Endothelial cell of umbilical vein (primary cell): ENCODE measurements around the gene EFNA5. TPM values are rescaled to one million over a fixed set of nuclear protein-coding genes. Genes with fewer than 3 reads are reported as not detected.

Source experiments
- BruUV-seq: library from RNA; stranded (reverse); fragments of 400-500 nt; replicated peaks from 2 replicates; lab custom pipeline; 2021; lab: Mats Ljungman, UMichigan
- CTCF ChIA-PET: fragments of 300-600, 350-600 bp; sonication (Branson Sonifier 250); formaldehyde crosslinking; loops from one replicate; lab custom pipeline; 2021; ENCODE audit warnings: antibody characterized with exemption, inconsistent platforms; lab: Charles Lee
- POLR2A ChIA-PET: fragments of 300-600, 350-600 bp; sonication (Branson Sonifier 250); formaldehyde crosslinking; loops from one replicate; lab custom pipeline; 2021; ENCODE audit warnings: antibody characterized with exemption, inconsistent platforms; lab: Charles Lee
- DNase-seq: peaks from one replicate; pipeline ENCODE4 v3.0.0-alpha.2; 2011; ENCODE audit warnings: low read depth, low spot score
- FAIRE-seq: peaks from 2 replicates; lab custom pipeline; 2011; peaks lifted over from hg19 to GRCh38; lab: Jason Lieb, UNC
- H2AFZ ChIP-seq: 2 replicates; pipeline ENCODE4 v1.6.0; 2012; ENCODE audit warnings: low read depth, low read length, control low read depth, inconsistent platforms
- H3K27ac ChIP-seq: 2 replicates; pipeline ENCODE4 v1.5.1; 2011; ENCODE audit warnings: low read depth, mild to moderate bottlenecking, control low read depth, low read length, moderate library complexity; ENCODE audit not compliant: insufficient read depth
- H3K27me3 ChIP-seq, 2 experiments: 2 replicates each; pipeline versions ENCODE4 v1.6.0 to v1.6.1; 2011; ENCODE audit warnings: low read length in 2 of 2, mixed read lengths in 1 of 2; ENCODE audit not compliant: control insufficient read depth in 2 of 2, insufficient read depth in 2 of 2
- H3K36me3 ChIP-seq, 2 experiments: 2 replicates in 1 of 2; 3 replicates in 1 of 2; pipeline ENCODE4 v1.5.1; 2011; ENCODE audit warnings: low read length in 2 of 2, mild to moderate bottlenecking in 1 of 2, moderate library complexity in 1 of 2; ENCODE audit not compliant: control insufficient read depth in 2 of 2, insufficient read depth in 2 of 2; ENCODE audit errors: extremely low read depth in 1 of 2
- H3K4me1 ChIP-seq: 3 replicates; pipeline ENCODE4 v1.5.1; 2011; ENCODE audit warnings: mild to moderate bottlenecking, low read length; ENCODE audit not compliant: control insufficient read depth, insufficient read depth; ENCODE audit errors: extremely low read depth
- H3K4me2 ChIP-seq: 2 replicates; pipeline ENCODE4 v1.6.1; 2011; ENCODE audit warnings: low read length, control low read depth, mixed read lengths; ENCODE audit not compliant: insufficient read depth
- H3K4me3 ChIP-seq, 3 experiments: fragments of 200-600 bp in 1 of 3; sonication (generic), shearing (Covaris generic) in 1 of 3; replicated peaks in 1 of 3; 2 replicates each; pipeline ENCODE4 v1.5.1; 2011 to 2016; ENCODE audit warnings: control low read depth in 3 of 3, low read length in 3 of 3, mild to moderate bottlenecking in 2 of 3, inconsistent platforms in 1 of 3, low read depth in 1 of 3, moderate library complexity in 1 of 3; ENCODE audit not compliant: insufficient read depth in 1 of 3
- H3K79me2 ChIP-seq: 2 replicates; pipeline ENCODE4 v1.6.0; 2012; ENCODE audit warnings: low read length, inconsistent platforms; ENCODE audit not compliant: control insufficient read depth, insufficient read depth
- H3K9ac ChIP-seq: replicated peaks from 2 replicates; pipeline ENCODE3; 2011; ENCODE audit warnings: low read length, control low read depth; ENCODE audit not compliant: insufficient read depth; ENCODE audit errors: extremely low read depth
- H3K9me1 ChIP-seq: replicated peaks from 3 replicates; pipeline ENCODE4 v1.6.0; 2011; ENCODE audit warnings: mild to moderate bottlenecking, low read length; ENCODE audit not compliant: control insufficient read depth, insufficient read depth; ENCODE audit errors: extremely low read depth
- H3K9me3 ChIP-seq: replicated peaks from 2 replicates; pipeline ENCODE4 v1.5.1; 2012; ENCODE audit warnings: low read length, inconsistent platforms; ENCODE audit not compliant: control insufficient read depth, insufficient read depth
- H4K20me1 ChIP-seq: replicated peaks from 2 replicates; pipeline ENCODE3; 2011; ENCODE audit warnings: mild to moderate bottlenecking, low read length; ENCODE audit not compliant: control insufficient read depth, insufficient read depth; ENCODE audit errors: extremely low read depth
- CTCF ChIP-seq, 2 donors: IDR thresholded peaks; 1 replicate in 1 of 2; 2 replicates in 1 of 2; pipeline ENCODE4 v1.5.1; 2011; ENCODE audit warnings: low read length in 2 of 2, mild to moderate bottlenecking in 2 of 2, moderate library complexity in 2 of 2, control low read depth in 1 of 2, inconsistent platforms in 1 of 2, low read depth in 1 of 2; ENCODE audit not compliant: insufficient read depth in 1 of 2; ENCODE audit errors: extremely low read depth in 1 of 2
- EZH2 ChIP-seq: IDR thresholded peaks from 2 replicates; pipeline ENCODE4 v1.6.1; 2012; ENCODE audit warnings: borderline replicate concordance, low read depth, mild to moderate bottlenecking, moderate library complexity, low read length, inconsistent platforms; ENCODE audit not compliant: severe bottlenecking
- FOS ChIP-seq: IDR thresholded peaks from 2 replicates; pipeline ENCODE4 v1.6.1; 2011; ENCODE audit warnings: mild to moderate bottlenecking, low read length, moderate library complexity, borderline replicate concordance; ENCODE audit not compliant: insufficient read depth
- GATA2 ChIP-seq: IDR thresholded peaks from 2 replicates; pipeline ENCODE4 v1.7.0; 2011; ENCODE audit warnings: low read depth, mild to moderate bottlenecking, moderate library complexity, mixed read lengths, low read length; ENCODE audit not compliant: insufficient read length, insufficient read depth
- JUN ChIP-seq: IDR thresholded peaks from 2 replicates; pipeline ENCODE4 v1.6.1; 2011; ENCODE audit warnings: borderline replicate concordance, low read depth; ENCODE audit not compliant: insufficient read length, insufficient read depth
- MYC ChIP-seq: IDR thresholded peaks from one replicate; pipeline ENCODE4 v1.6.1; 2011; ENCODE audit warnings: mild to moderate bottlenecking, low read depth, low read length
- POLR2A ChIP-seq: IDR thresholded peaks from 2 replicates; pipeline ENCODE4 v1.6.1; 2012; ENCODE audit warnings: low read depth, mild to moderate bottlenecking, control low read depth, low read length
- POLR2AphosphoS5 ChIP-seq: IDR thresholded peaks from 2 replicates; pipeline ENCODE4 v1.6.1; 2012; ENCODE audit warnings: low read depth, mild to moderate bottlenecking, control low read depth, low read length, moderate library complexity; ENCODE audit not compliant: insufficient read depth
- dilution Hi-C: fragments of 300-500 bp; cut with MboI; formaldehyde crosslinking; loops from one replicate; pipeline ENCODE4 v1.15.0; 2019; ENCODE audit warnings: low sequenced_read_pairs; ENCODE audit not compliant: extremely low pct_ligation_motif_present
- intact Hi-C: fragments of 100-400 bp; cut with micrococcal nuclease; formaldehyde crosslinking; loops from one replicate; pipeline ENCODE4 v1.10.0; 2022
- polyA plus RNA-seq, 4 experiments: library from polyadenylated mRNA; depleted of rRNA in 3 of 4; stranded (reverse) in 3 of 4; unstranded in 1 of 4; fragments of >200 nt; gene quantifications; 2 replicates each; pipeline versions ENCODE4 v1.2.1 to v1.2.3, GENCODE V29; 2011 to 2012; ENCODE audit warnings: missing spikeins in 1 of 4
- total RNA-seq: library from RNA; stranded (reverse); gene quantifications from 2 replicates; pipeline ENCODE4 v1.2.3, GENCODE V29; 2021
- TF ChIP-seq, protein P1 (sequence below): IDR thresholded peaks from 2 replicates; pipeline ENCODE4 v1.6.1; 2011; ENCODE audit not compliant: insufficient read depth, insufficient read length

EFNA5 gene
- total and polyA plus RNA-seq, 2 donors (not counting 3 experiments of a cell fraction or from before 2014, with no cell fraction given) = 13.6 to 22.1 TPM

- H3K4me2 ChIP-seq = no peak overlapping the region
- no peaks in the 10 kb centered on the region for H3K36me3 ChIP-seq
- DNase-seq (no peak), FAIRE-seq (no peak)
- H2AFZ ChIP-seq = no peak overlapping the region
- intact Hi-C loops (no loop called here), dilution Hi-C loops (no loop called here)
- TF ChIP-seq, protein P1, sequence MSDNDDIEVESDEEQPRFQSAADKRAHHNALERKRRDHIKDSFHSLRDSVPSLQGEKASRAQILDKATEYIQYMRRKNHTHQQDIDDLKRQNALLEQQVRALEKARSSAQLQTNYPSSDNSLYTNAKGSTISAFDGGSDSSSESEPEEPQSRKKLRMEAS = no peak
- TF ChIP-seq MYC = no peak
- TF ChIP-seq CTCF (IDR thresholded peaks at IDR 0.05; ENCODE audit: extremely low read depth in 1 of 2, insufficient read depth in 1 of 2, low read depth in 1 of 2, low read length in 2 of 2) = no peak
- TF ChIP-seq GATA2 = no peak
- TF ChIP-seq JUN = no peak
- no peak for TF ChIP-seq EZH2
- TF ChIP-seq POLR2AphosphoS5 = no peak
- TF ChIP-seq FOS = no peak
- no peak for TF ChIP-seq POLR2A
- ChIA-PET CTCF (no interaction called here), POLR2A (no interaction called here)
- H3K27me3 ChIP-seq = no peaks in the 10 kb centered on the region
- H3K9me1 ChIP-seq = no peaks in the 10 kb centered on the region
- no TSS peak for BruUV-seq
- H3K4me3 ChIP-seq = no peak overlapping the region
- H3K27ac ChIP-seq = no peak overlapping the region
- no peaks in the 10 kb centered on the region for H3K4me1 ChIP-seq
- H3K9me3 ChIP-seq = no peaks in the 10 kb centered on the region
- H3K79me2 ChIP-seq = no peaks in the 10 kb centered on the region
- H4K20me1 ChIP-seq = no peaks in the 10 kb centered on the region
- H3K9ac ChIP-seq = no peak overlapping the region
Observed at GRCh38 chr5:107402434-107403227, 268.1 kb downstream of the EFNA5 start.
